H1 (cell line): ENCODE results near the gene XKR7. TPM values are rescaled to one million over a fixed set of nuclear protein-coding genes. Genes with fewer than 3 reads are reported as not detected.

Experiments used
- CTCF ChIA-PET: fragments of 300-600 bp; sonication (Branson Sonifier 250); formaldehyde crosslinking; loops from one replicate; lab custom pipeline; 2021; ENCODE audit not compliant: partially characterized antibody; lab: Charles Lee
- POLR2A ChIA-PET: fragments of 300-600 bp; sonication (Branson Sonifier 250); formaldehyde crosslinking; loops from one replicate; lab custom pipeline; 2021; ENCODE audit warnings: inconsistent platforms; ENCODE audit not compliant: partially characterized antibody; lab: Charles Lee
- DNase-seq, 2 experiments: peaks; one replicate each; pipeline versions ENCODE4 v3.0.0 to v3.0.0-alpha.2; 2010 to 2022; ENCODE audit warnings: low spot score in 2 of 2, low read depth in 1 of 2, mixed read lengths in 1 of 2
- FAIRE-seq: peaks from 2 replicates; lab custom pipeline; 2011; peaks lifted over from hg19 to GRCh38; lab: Jason Lieb, UNC
- H2AFZ ChIP-seq: 2 replicates; pipeline ENCODE4 v1.8.1; 2012; ENCODE audit warnings: low read length, inconsistent platforms
- H2AK5ac ChIP-seq: 2 replicates; pipeline ENCODE4 v1.6.1; 2013; ENCODE audit warnings: low read depth, low read length
- H2BK120ac ChIP-seq: replicated peaks from 2 replicates; pipeline ENCODE3; 2013; ENCODE audit warnings: low read depth, low read length, inconsistent platforms
- H2BK12ac ChIP-seq: 2 replicates; pipeline ENCODE4 v1.6.1; 2013; ENCODE audit warnings: low read depth, low read length
- H2BK15ac ChIP-seq: 2 replicates; pipeline ENCODE4 v1.6.1; 2013; ENCODE audit warnings: low read length
- H2BK20ac ChIP-seq: 2 replicates; pipeline ENCODE4 v1.6.1; 2013; ENCODE audit warnings: low read length
- H2BK5ac ChIP-seq: 2 replicates; pipeline ENCODE4 v1.6.1; 2013; ENCODE audit warnings: low read depth, low read length
- H3K14ac ChIP-seq: 2 replicates; pipeline ENCODE4 v1.6.1; 2013; ENCODE audit warnings: inconsistent platforms; ENCODE audit not compliant: insufficient read length
- H3K18ac ChIP-seq: 2 replicates; pipeline ENCODE4 v1.6.1; 2013; ENCODE audit warnings: low read length; ENCODE audit errors: extremely low read depth
- H3K23ac ChIP-seq: 2 replicates; pipeline ENCODE4 v1.6.1; 2013; ENCODE audit warnings: inconsistent platforms; ENCODE audit not compliant: insufficient read length
- H3K23me2 ChIP-seq: 2 replicates; pipeline ENCODE4 v1.6.1; 2013; ENCODE audit warnings: low read depth, low read length
- H3K27ac ChIP-seq: 2 replicates; pipeline ENCODE4 v1.6.1; 2011; ENCODE audit warnings: low read depth, low read length, inconsistent platforms
- H3K27me3 ChIP-seq, 4 experiments: replicated peaks in 1 of 4; 1 replicate in 1 of 4; 2 replicates in 3 of 4; pipeline versions ENCODE4 v1.6.1 to v1.8.1; 2011 to 2013; ENCODE audit warnings: low read length in 3 of 4, mild to moderate bottlenecking in 3 of 4, inconsistent platforms in 2 of 4, mixed read lengths in 2 of 4, moderate library complexity in 1 of 4; ENCODE audit not compliant: control insufficient read depth in 3 of 4, insufficient read depth in 3 of 4; ENCODE audit errors: extremely low read depth in 1 of 4
- H3K36me3 ChIP-seq, 4 experiments: 2 replicates each; pipeline versions ENCODE4 v1.6.1 to v1.8.1; 2011 to 2013; ENCODE audit warnings: mild to moderate bottlenecking in 4 of 4, low read length in 3 of 4, moderate library complexity in 2 of 4, control low read depth in 1 of 4, inconsistent platforms in 1 of 4; ENCODE audit not compliant: insufficient read depth in 4 of 4, control insufficient read depth in 2 of 4
- H3K4ac ChIP-seq: replicated peaks from 2 replicates; pipeline ENCODE3; 2013; ENCODE audit warnings: low read length, low read depth, mixed read lengths, inconsistent platforms; ENCODE audit not compliant: insufficient read length
- H3K4me1 ChIP-seq, 4 experiments: replicated peaks in 1 of 4; 1 replicate in 1 of 4; 2 replicates in 3 of 4; pipeline versions ENCODE4 v1.6.1 to v1.8.1; 2011 to 2013; ENCODE audit warnings: low read length in 3 of 4, inconsistent platforms in 2 of 4, mixed read lengths in 1 of 4; ENCODE audit not compliant: insufficient read depth in 4 of 4, control insufficient read depth in 3 of 4
- H3K4me2 ChIP-seq, 2 experiments: 2 replicates each; pipeline versions ENCODE4 v1.6.1 to v1.8.1; 2011 to 2013; ENCODE audit warnings: low read depth in 2 of 2, low read length in 2 of 2, control low read depth in 1 of 2, inconsistent platforms in 1 of 2, mild to moderate bottlenecking in 1 of 2; ENCODE audit not compliant: insufficient read depth in 1 of 2
- H3K4me3 ChIP-seq, 4 experiments: fragments of 200-600, 300-600 bp in 1 of 4; sonication (generic), shearing (Covaris generic), sonication (Bioruptor Twin) in 1 of 4; 2 replicates each; pipeline versions ENCODE4 v1.5.1 to v1.8.1; 2011 to 2016; ENCODE audit warnings: low read length in 4 of 4, low read depth in 3 of 4, control low read depth in 2 of 4, inconsistent platforms in 2 of 4, mild to moderate bottlenecking in 2 of 4, mixed read lengths in 1 of 4, moderate library complexity in 1 of 4; ENCODE audit not compliant: insufficient read depth in 2 of 4; ENCODE audit errors: extremely low read depth in 1 of 4
- H3K56ac ChIP-seq: replicated peaks from 2 replicates; pipeline ENCODE3; 2013; ENCODE audit warnings: low read depth, mild to moderate bottlenecking, mixed read lengths, low read length, inconsistent platforms; ENCODE audit not compliant: insufficient read length
- H3K79me1 ChIP-seq: 2 replicates; pipeline ENCODE4 v1.6.1; 2013; ENCODE audit warnings: low read depth, low read length, control low read depth
- H3K79me2 ChIP-seq, 2 experiments: 2 replicates each; pipeline versions ENCODE4 v1.6.1 to v1.8.1; 2012 to 2013; ENCODE audit warnings: low read length in 2 of 2, mild to moderate bottlenecking in 2 of 2, inconsistent platforms in 1 of 2; ENCODE audit not compliant: insufficient read depth in 2 of 2, control insufficient read depth in 1 of 2
- H3K9ac ChIP-seq, 4 experiments: replicated peaks in 1 of 4; 1 replicate in 1 of 4; 2 replicates in 3 of 4; pipeline versions ENCODE4 v1.6.1 to v1.8.1; 2011 to 2013; ENCODE audit warnings: low read depth in 3 of 4, low read length in 3 of 4, control low read depth in 2 of 4, mild to moderate bottlenecking in 2 of 4, moderate library complexity in 2 of 4, inconsistent platforms in 1 of 4; ENCODE audit errors: extremely low read depth in 1 of 4
- H3K9me3 ChIP-seq, 2 experiments: 2 replicates each; pipeline versions ENCODE4 v1.6.1 to v1.8.1; 2012 to 2013; ENCODE audit warnings: mild to moderate bottlenecking in 2 of 2, moderate library complexity in 2 of 2, control low read depth in 1 of 2, inconsistent platforms in 1 of 2, low read depth in 1 of 2, low read length in 1 of 2, mixed read lengths in 1 of 2; ENCODE audit not compliant: insufficient read depth in 2 of 2
- H4K20me1 ChIP-seq, 2 experiments: replicated peaks in 1 of 2; 2 replicates each; pipeline versions ENCODE3 to v1.8.1; 2011 to 2013; ENCODE audit warnings: inconsistent platforms in 2 of 2, low read length in 2 of 2, mild to moderate bottlenecking in 1 of 2; ENCODE audit not compliant: insufficient read depth in 2 of 2, control insufficient read depth in 1 of 2
- H4K5ac ChIP-seq: 2 replicates; pipeline ENCODE4 v1.6.1; 2013; ENCODE audit warnings: low read length, low read depth, mixed read lengths, inconsistent platforms; ENCODE audit not compliant: insufficient read length
- H4K8ac ChIP-seq: 2 replicates; pipeline ENCODE4 v1.8.0; 2013; ENCODE audit warnings: mild to moderate bottlenecking, moderate library complexity, low read length, inconsistent platforms; ENCODE audit not compliant: insufficient read depth; ENCODE audit errors: extremely low read depth
- H4K91ac ChIP-seq: replicated peaks from 2 replicates; pipeline ENCODE3; 2013; ENCODE audit warnings: low read length, mixed read lengths, inconsistent platforms; ENCODE audit not compliant: insufficient read length
- BRCA1 ChIP-seq: IDR thresholded peaks from 2 replicates; pipeline ENCODE4 v1.6.1; 2012; ENCODE audit warnings: low read depth, low read length, improper control_type of control experiment
- KDM4A ChIP-seq: IDR thresholded peaks from one replicate; pipeline ENCODE4 v1.7.1; 2012; ENCODE audit warnings: low read depth, mild to moderate bottlenecking, moderate library complexity, low read length, inconsistent platforms; ENCODE audit not compliant: severe bottlenecking
- WGBS, 2 experiments: shearing (Covaris generic) in 1 of 2; methylation state at CpG; one replicate each; pipeline versions ENCODE4 v1.1.6 to v1.1.7; 2013 to 2015; ENCODE audit warnings: low lambda C conversion rate in 2 of 2, mixed read lengths in 2 of 2, inconsistent platforms in 1 of 2, low coverage in 1 of 2, missing lambda C conversion rate in 1 of 2; ENCODE audit not compliant: insufficient replicate concordance in 2 of 2, insufficient coverage in 1 of 2, insufficient read length in 1 of 2; ENCODE audit errors: extremely low coverage in 1 of 2, missing lambda C conversion rate in 1 of 2; 5-methylcytosine and 5-hydroxymethylcytosine counted together
- polyA plus RNA-seq, 7 experiments: library from polyadenylated mRNA; depleted of rRNA in 3 of 7; stranded (reverse) in 5 of 7; unstranded in 2 of 7; fragments of >200 nt in 5 of 7; fragments of 200-250 nt in 2 of 7; gene quantifications; 1 replicate in 5 of 7; 2 replicates in 1 of 7; 4 replicates in 1 of 7; pipeline versions ENCODE4 v1.2.1 to v1.2.3, GENCODE V29; 2011 to 2013; ENCODE audit warnings: missing spikeins in 2 of 7, mixed read lengths in 2 of 7
- total RNA-seq: library from RNA; stranded (reverse); fragmentation: NEBNext Ultra II Directional; extraction: Animal tissue kit (Norgen Biotek cat#: 25700); gene quantifications from 2 replicates; pipeline ENCODE4 v1.2.1, GENCODE V29; 2021

Gene XKR7
- total and polyA plus RNA-seq, 2 of the 8 experiments (the other 6 are each of a cell fraction or from before 2014, with no cell fraction given) = 1.8 to 2.4 TPM

DNA sequence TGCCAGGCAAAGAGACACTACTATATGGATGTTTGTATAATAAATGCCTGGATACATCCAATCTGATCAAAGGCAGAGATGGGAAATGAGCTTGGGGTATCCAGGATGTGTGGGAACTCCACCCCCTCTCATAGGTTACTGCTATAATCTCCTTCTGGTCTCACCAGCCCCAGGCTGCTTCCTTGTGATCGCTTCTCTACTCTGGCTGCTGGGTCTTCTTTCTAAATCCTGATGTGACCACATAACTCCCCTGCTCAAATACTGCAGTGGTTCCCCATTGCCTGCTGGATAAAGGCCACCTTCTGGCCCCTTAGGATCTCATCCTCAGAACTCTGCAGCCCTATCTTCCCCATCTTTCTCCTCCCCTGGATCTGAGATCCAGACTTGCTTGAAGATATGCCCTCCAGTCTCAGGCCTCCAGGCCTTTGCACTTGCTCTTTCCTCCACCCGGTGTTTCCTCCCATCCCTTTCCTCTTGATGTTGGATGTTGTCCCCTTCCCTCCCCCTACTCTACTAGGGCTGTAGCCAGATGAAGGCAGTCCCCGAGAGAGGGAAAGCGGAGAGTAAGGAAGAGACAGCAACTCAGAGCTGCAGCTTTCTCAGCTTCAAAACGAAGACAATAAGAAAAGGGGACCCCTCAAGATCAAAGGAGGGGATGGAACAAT lies 828 bp upstream of the XKR7 start:
- no peak overlapping the region for H3K4ac ChIP-seq
- TF ChIP-seq KDM4A = no peak
- TF ChIP-seq BRCA1 = no peak
- TF ChIP-seq, all 59 proteins: peak for 0
- H3K23ac ChIP-seq = no peak overlapping the region
- no peaks in the 10 kb centered on the region for H3K79me2 ChIP-seq
- WGBS, 2 experiments = 26% methylated on average over 5 of the region's 5 CpGs; no CpG with 5 or more reads in 1 of the 2 experiments
- peak overlapping the region in 1 of 4 experiments; percentile 16; a peak in 2 of 7 replicates for H3K9ac ChIP-seq
- no peak overlapping the region for H2BK20ac ChIP-seq
- H4K91ac ChIP-seq = no peak overlapping the region
- H3K4me1 ChIP-seq = peaks cover 0 to 12% (median 7%) of the 10 kb centered on the region in 4 experiments; a peak in 5 of 7 replicates
- no peak overlapping the region for H3K27ac ChIP-seq
- H4K8ac ChIP-seq = no peak overlapping the region
- peak overlapping the region; percentile 36; the same call in 1 of the 2 replicates for H2AFZ ChIP-seq
- CTCF ChIA-PET = interaction anchor here (0.6 to 3.2 kb wide), 8 partner anchors 8 to 143 kb away, joined by 3 to 13 read pairs (median 6); partner anchors contain the start of gene PDRG1
- DNase-seq (no peak), FAIRE-seq (peak; percentile 91)
- no peaks in the 10 kb centered on the region for H3K36me3 ChIP-seq
- no peak overlapping the region for H3K14ac ChIP-seq
- peaks cover 3% of the 10 kb centered on the region; the same call in 1 of the 2 replicates for H3K23me2 ChIP-seq
- H4K20me1 ChIP-seq = peaks cover 3 to 5% of the 10 kb centered on the region in 2 experiments
- H3K4me2 ChIP-seq = peak overlapping the region; percentile 87
- H2BK12ac ChIP-seq = no peak overlapping the region
- POLR2A ChIA-PET = interaction anchor here (1.0 to 1.7 kb wide), 3 partner anchors 15 to 105 kb away, joined by 3 to 4 read pairs (median 3); partner anchors contain the start of gene PDRG1
- H3K56ac ChIP-seq = peak overlapping the region; percentile 13
- no peaks in the 10 kb centered on the region for H3K79me1 ChIP-seq
- peak overlapping the region; percentile 48; the same call in 1 of the 2 replicates for H2BK5ac ChIP-seq
- H3K18ac ChIP-seq = no peak overlapping the region; the same call in 1 of the 2 replicates
- peaks cover 0 to 8% (median 2%) of the 10 kb centered on the region in 4 experiments; a peak in 5 of 7 replicates for H3K27me3 ChIP-seq
- no peaks in the 10 kb centered on the region for H3K9me3 ChIP-seq
- no peak overlapping the region for H4K5ac ChIP-seq
- H3K4me3 ChIP-seq = peak overlapping the region; percentile 43 to 70 (median 60)
- H2BK15ac ChIP-seq = peak overlapping the region; percentile 31; the same call in 1 of the 2 replicates
- peak overlapping the region; percentile 16 for H2BK120ac ChIP-seq
- no peak overlapping the region for H2AK5ac ChIP-seq
